ENCODE results near the gene EEF2.
"Not testable (repeated sequence)": the region's sequence is repeated elsewhere in the genome, so short reads cannot be mapped to it uniquely, and the experiment has no call there.

The EEF2 gene

DNA sequence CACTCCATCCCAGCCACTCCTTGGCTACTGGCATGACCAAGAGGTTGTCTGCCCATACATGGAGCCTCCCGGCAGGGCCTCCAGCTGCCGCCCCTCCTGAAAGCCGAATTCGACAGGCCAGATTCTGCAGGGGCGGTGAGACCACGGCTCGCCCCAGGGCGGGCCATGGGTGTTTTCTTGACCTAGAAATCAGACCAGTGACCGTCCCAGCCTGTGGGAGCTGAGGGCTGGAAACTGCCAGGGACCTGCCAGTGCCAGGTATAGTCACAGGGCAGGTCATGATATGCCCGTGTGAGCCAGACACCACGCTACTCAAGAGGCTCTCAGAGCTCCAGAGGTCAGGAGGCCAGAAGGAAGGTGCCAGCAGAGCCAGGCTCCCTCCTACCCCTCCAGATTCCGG lies 31.2 kb downstream of the EEF2 start:
- H3K4me3 ChIP-seq = no peak overlapping the region
- H3K27ac ChIP-seq = no peak overlapping the region

DNA sequence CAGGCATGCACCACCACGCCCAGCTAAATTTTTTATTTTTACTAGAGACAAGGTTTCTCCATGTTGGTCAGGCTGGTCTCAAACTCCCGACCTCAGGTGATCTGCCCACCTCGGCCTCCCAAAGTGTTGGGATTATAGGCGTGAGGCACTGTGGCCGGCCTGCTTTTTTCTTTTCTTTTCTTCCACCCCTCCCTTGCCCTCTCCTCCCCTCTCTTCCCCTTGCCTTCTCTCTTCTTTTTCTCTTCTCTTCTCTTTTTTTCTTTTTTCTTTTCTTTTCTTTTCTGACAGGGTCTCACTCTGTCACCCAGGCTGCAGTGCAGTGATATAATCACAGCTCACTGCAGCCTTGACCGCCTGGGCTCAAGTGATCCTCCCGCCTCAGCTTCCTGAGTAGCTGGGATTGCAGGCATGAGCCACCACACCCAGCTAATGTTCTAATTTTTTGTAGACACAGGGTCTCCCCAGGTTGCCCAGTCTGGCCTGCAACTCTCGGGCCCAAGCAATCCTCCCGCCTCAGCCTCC lies 32.4 kb downstream of the EEF2 start:
- H3K4me3 ChIP-seq, H3K27ac ChIP-seq: not testable (repeated sequence)

DNA sequence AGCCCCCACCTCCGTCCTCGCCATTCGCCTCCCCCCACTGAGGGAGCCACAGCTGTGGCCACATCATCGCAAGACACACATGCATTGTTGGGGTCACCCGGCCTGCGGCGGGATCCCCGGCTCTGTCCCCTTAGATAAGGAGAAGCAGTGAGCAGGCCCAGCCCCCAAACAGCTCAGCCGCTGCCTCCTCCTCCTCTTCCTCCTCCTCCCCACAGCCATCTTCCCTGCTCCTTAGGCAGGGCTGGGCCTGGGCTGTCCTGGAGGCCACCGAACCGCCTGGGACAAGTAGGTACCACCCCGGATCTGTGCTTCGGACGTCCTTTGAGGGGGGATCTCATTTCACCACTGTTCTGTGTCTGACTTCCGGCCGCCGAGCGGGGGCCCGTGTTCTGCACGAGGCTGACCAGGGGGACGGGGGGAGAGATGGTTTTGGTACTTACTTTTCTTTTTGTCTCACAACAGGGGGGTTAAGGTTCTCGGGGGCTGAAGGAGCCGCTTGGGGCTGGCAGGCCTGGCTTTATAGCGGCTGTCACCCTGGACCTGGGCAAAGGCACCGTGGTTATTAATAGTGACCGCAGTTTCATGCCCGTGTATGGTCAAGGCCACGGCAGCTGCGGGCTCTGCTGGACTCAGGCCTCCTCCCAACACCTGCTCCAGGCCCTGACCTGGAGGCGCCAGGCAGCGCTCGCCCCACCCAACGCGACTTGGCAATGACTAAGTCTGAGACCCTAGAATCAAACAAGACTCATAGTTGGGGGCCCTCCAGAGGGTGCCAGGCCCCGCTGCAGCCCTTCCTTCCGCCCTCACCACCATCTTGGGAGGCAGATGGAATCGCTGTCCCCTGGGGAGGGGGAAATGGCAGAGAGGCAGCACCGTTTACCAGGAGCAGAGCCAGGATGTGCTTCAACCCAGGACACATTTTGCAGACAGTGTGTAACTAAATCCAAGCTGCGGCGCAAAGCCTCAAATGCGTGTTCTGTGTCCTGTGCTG lies 34.1 kb downstream of the EEF2 start:
- peak overlapping the region in 1 of 21 experiments; percentile 18 for H3K27ac ChIP-seq

DNA sequence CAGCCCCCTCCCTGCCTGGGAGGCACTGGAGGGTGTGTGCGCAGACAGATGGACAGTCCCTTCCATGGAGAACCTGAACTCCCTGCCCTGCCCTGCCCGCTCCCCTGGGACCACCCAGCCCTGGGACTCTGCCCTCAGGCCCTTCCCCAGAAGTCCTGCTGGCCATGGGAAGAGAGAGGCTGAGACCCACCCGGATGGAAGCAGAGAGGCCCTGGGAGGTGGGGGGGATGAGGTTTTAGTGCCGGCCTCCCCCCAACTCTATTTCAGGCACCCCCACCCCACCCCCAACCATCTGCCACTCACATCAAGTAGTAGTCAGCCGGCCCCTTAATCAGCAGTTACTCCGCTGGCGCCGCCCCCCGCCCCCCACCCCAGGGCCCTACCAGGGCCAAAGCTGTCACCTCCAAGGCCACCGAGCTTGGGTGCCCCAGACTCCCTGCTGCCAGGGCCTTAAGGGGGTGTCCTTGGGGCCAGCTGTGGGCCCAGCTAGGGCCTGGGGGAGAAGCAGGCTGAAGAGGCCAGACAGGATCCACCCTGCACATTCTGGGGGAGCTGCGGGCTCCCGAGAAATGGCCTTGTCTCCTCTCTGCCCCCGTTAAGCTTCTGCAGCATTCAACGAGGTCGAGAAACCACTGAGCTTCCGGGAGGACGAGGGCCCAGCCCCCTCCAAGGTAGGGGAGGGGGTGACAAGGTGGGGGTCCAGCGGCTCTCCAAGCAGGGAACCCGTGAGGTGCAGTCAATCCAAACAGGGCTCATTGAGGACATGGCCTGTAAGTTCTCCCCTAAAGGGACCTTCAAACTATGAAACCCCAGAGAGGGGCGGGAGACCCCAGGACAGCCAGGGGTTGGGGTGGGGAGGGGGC lies 35.0 kb downstream of the EEF2 start:
- Histone ChIP-seq H3K27ac (peak overlapping the region in 1 of 21 experiments; percentile 18), H3K4me3 (peak overlapping the region in 1 of 7 experiments; percentile 19)

More for the DNA sequence above, 34.1 kb downstream of the EEF2 start:
- H3K4me3 ChIP-seq = peak overlapping the region in 3 of 7 experiments; percentile 6 to 19 (median 14)

DNA sequence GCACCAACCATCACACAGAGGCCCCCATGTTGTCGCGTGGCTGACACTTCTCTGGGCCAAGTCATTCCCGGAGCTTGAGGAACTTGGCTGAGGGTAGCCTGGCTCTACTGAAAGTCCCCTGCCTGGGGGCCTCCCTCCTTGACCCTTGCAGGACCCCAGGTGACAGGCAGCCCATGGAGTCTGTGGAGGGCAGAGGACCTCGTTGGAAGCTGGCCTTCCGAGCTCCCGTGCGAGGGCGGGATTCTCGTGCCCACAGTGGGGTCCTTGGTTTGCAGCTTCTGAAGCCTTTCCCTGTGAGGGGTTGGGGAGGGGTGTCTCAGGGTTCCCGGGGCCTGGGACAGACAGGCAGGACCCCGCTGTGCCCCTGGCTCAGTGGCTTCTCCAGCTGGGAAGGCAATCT lies 36.0 kb downstream of the EEF2 start:
- Histone ChIP-seq H3K27ac (no peak overlapping the region), H3K4me3 (no peak overlapping the region)

DNA sequence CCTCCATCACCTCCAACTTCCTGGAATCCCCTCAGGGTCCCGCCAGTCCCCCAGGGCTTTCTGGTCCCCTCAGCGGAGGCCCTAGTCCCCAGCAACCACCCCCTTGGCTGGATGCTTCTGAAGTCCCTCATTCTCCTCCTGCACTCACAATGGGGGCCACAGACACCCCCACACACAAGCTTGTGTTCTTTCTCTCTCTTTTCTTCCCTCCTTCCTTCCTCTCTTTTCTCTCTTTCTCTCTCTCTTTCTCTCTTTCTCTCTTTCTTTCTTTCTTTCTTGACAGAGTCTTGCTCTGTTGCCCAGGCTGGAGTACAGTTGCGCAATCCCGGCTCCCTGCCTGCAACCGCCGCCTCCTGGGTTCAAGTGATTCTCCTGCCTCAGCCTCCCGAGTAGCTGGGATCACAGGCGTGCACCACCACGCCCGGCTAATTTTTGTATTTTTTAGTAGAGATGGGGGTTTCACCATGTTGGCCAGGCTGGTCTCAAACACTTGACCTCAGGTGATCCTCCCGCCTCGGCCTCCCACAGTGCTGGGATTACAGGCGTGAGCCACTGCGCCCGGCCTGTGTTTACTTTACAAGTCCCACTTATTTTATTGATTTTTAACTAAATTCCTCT lies 37.8 kb downstream of the EEF2 start:
- not testable (repeated sequence) for H3K4me3 ChIP-seq, H3K27ac ChIP-seq

DNA sequence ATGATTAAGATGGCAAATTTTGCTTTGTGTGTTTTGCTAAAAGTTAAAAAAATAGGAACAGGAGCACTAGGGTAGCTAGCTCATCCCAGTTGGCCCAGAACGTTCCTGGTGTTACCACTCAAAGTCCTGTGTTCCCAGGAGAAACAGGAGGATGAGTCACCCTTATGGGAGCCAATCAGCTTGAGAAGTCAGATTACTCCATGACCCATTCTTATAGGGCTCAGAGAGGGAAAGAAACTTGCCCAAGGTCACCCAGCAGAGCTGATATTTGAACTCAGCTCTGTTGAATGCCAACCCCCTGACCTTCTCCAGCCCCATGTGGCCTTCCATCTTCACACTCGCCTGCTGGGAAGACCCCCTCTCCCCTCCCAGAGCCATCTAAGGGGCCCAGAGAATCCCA lies 39.4 kb downstream of the EEF2 start:
- H3K27ac ChIP-seq = no peak overlapping the region
- H3K4me3 ChIP-seq = no peak overlapping the region

DNA sequence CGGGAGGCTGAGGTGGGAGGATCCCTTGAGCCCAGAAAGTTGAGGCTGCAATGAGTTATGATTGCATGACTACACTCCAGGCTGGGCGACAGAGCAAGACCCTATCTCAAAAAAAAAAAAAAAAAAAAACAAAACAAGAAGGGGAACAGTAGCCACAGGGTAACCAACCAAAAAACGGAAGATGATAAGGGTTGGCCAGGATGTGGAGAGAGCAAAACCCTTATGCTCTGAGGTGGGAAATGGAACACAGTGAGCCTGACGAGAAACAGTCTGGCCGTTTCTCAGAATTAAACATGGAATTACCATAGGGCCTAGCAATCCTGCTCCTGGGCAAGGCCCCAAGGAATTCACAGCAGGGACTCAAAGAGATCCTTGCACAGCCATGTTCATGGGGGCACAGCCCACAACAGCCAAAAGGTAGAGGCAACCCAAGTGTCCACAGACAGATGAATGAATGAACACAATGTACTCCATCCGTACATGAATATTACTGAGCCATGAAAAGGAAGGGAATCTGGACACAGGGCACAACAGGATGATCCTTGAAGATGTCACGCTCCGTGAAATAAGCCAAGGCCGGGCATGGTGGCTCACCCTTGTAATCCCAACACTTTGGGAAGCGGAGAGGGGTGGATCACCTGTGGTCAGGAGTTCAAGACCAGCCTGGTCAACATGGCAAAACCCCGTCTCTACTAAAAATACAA lies 41.1 kb downstream of the EEF2 start:
- H3K27ac ChIP-seq = no peak overlapping the region
- no peak overlapping the region for H3K4me3 ChIP-seq

DNA sequence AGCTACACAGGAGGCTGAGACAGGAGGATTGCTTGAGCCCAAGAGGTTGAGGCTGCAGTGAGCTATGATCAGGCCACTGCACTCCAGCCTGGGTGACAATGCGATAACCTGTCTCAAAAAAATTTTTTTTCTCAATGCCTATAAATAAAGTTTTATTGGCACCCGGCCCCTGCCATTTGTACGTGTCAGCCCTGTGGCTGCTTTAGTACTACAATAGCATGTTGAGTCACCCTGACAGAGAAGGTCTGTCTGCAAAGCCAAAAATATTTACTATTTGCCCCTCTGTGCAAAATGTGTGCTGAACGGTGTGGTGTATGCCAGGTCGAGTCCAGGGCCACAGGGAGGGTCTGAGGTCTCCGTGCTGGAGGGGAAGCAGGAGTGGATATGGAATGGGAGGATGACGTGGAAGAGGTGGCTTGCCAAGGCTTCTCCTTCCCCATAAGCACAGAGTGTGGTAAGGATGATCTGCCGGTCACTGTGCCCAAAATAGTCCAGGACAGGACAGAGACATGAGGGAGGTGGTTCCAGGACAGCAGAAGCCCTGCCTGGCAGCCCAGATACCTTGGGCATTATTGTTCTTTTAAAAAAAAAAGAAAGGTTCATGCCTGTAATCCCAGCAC lies 42.4 kb downstream of the EEF2 start:
- Histone ChIP-seq H3K27ac (no peak overlapping the region), H3K4me3 (no peak overlapping the region)

DNA sequence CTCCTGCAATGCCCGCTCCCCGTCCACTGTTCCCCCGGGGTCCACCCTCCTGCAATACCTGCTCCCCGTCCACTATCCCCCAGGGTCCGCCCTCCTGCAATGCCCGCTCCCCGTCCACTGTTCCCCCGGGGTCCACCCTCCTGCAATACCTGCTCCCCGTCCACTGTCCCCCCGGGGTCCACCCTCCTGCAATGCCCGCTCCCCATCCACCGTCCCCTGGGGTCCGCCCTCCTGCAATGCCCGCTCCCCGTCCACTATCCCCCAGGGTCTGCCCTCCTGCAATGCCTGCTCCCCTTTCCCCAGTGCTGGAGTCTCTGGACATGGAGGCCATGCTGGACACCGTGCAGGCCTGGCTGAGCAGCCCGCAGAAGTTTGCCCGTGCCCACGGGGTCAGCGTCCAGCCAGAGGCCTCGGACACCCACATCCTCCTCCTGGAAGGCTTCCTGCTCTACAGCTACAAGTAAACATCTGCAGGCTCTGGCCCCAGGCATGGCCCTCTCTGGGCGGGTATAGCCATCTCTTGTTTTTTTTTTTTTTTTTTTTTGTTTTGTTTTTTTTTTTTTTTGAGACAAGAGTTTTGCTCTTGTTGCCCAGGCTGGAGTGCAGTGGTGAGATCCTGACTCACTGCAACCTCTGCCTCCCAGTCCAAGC lies 46.8 kb downstream of the EEF2 start:
- not testable (repeated sequence) for H3K27ac ChIP-seq, H3K4me3 ChIP-seq

DNA sequence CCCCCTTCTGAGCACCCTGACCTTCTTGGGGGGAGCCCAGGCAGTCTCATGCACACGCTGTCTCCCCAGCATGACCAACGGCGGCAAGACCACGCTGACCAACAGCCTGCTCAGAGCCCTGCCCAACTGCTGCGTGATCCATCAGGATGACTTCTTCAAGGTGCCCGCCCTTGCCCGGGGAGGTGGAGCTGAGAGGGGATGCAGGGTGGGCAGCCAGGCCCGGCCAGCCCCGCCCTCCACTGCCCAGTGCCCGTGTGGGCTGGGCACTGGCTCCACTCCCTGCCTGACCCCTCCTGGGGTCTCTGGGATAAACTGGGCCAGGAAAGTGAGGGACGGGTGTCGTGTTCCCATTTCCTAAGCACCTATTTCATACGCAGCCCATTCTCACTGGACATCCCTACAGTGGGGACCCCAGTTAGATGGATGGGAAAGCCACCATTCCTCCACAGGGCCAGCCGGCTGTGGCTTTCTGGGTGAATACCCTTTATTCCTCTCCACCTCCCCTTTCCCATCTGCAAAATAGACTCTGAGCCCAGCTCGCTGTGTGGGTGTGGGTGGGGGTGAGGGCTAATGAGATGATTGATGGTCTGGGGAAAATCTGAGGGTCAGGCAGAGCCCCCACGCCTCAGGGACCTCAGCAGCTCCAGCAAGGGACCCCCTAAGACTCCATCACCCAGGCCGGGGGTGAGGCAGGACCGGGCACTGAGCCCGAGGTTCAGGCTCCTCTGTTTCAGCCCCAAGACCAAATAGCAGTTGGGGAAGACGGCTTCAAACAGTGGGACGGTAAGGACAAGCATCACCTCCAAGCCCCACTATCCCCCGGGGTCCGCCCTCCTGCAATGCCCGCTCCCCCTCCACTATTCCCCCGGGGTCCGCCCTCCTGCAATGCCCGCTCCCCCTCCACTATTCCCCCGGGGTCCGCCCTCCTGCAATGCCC lies 48.5 kb downstream of the EEF2 start:
- no peak overlapping the region for H3K27ac ChIP-seq
- no peak overlapping the region for H3K4me3 ChIP-seq

DNA sequence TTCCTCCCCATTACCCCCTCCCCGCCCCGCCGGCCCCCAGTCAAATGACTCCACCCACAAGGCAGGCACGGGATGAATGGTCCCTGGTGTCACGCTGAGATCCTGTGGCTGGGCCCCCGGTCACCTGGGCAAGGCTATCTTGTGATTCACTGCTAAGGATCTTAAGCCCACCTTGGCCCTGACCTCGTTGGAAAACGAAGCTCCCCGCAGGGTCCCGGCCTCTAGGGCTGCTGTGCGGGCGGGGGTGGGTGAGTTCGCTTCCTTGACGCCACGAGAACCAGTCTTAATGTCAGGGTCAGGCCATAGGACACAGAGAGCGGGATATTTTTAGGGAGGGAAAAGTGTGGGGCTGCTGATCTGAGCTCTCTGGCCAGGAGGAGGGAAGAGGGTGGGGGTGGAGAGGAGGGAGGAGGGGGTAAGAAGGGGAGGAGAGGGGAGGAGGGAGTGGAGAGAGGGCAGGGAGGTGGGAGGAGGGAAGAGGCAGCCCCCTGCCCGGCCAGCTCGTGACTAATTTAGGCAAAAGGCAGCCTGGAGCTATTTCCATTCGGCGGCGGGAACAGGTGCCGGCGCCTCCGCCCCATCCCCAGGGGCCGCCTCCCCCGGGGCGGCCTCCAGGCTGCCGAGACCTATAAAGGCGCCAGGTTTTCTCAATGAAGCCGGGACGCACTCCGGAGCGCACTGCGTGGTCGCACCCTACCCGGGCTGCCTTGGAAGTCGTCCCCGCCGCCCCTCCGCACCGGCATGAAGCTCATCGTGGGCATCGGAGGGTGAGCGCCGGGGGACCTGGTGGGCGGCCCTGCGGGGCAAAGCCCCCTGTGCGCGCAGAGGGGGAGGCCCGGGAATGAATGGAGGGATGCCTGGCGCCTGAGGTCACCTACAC lies 52.1 kb downstream of the EEF2 start, which contains the start of gene NMRK2:
TSS of gene NMRK2 (plus strand) at position 139 of the 880 bp plus-strand sequence. CDS start at position 742, 603 bp downstream.
- H3K27ac ChIP-seq = no peak within 1 kb of the TSS
- H3K4me3 ChIP-seq = no peak within 1 kb of the TSS

DNA sequence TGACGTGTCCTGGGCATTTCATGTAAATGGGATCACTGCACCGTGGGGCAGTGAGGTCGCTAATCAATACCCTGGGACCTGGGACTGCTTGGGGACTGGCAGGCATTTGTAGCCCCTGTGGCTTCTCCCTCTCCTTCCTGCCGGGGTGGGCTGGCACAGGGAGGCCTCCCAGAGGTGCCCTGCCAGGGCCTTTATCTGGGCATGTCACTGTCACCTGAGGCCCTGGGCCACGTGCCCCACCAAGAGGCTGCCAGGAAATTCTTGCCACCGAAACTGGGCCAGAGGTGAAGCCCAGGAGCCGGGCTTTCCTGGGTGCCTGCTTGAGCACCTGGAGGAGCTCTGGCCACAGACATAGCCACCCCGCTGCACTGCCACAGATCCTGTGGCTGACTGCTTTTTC lies 54.2 kb downstream of the EEF2 start:
- Histone ChIP-seq H3K27ac (no peak overlapping the region), H3K4me3 (no peak overlapping the region)
